Upper lobe of right lung (tissue), 1 donor: Measurements from ENCODE around the gene SIRT6. TPM values are rescaled to one million over a fixed set of nuclear protein-coding genes. Genes with fewer than 3 reads are reported as not detected.
A peak's percentile ranks its signal among the peaks of the same experiment; 100 is the strongest.

ENCODE experiments used
- ATAC-seq: fragments of 200-7000 bp; cut with Tn5 transposase; one replicate; pipeline ENCODE4 v1.9.1; 2020; ENCODE audit warnings: mild to moderate bottlenecking, moderate library complexity
- DNase-seq: peaks from one replicate; pipeline ENCODE4 v3.0.0-alpha.2; 2020
- H3K27ac ChIP-seq: fragments of 200-600 bp; one replicate; pipeline ENCODE4 v1.8.0; 2022
- H3K27me3 ChIP-seq: fragments of 200-600 bp; one replicate; pipeline ENCODE4 v1.8.0; 2022; ENCODE audit warnings: mild to moderate bottlenecking
- H3K36me3 ChIP-seq: fragments of 200-600 bp; one replicate; pipeline ENCODE4 v1.8.0; 2022
- H3K4me1 ChIP-seq: fragments of 200-600 bp; one replicate; pipeline ENCODE4 v1.8.0; 2022
- H3K4me3 ChIP-seq: fragments of 200-600 bp; one replicate; pipeline ENCODE4 v1.8.0; 2022; ENCODE audit warnings: mild to moderate bottlenecking
- H3K9me3 ChIP-seq: fragments of 200-600 bp; one replicate; pipeline ENCODE4 v1.8.0; 2022
- intact Hi-C: fragments of 100-400 bp; cut with DNase I; formaldehyde crosslinking; loops from one replicate; pipeline ENCODE4 v1.11.0; 2022
- total RNA-seq: library from RNA; stranded (reverse); fragmentation: NEBNext Ultra II Directional; extraction: Animal tissue kit (Norgen Biotek cat#: 25700); gene quantifications from one replicate; pipeline ENCODE4 v1.2.1, GENCODE V29; 2021
- TF ChIP-seq, protein P1 (sequence below): fragments of 200-600 bp; IDR thresholded peaks from one replicate; pipeline ENCODE4 v1.8.0; 2022; ENCODE audit warnings: antibody characterized with exemption
- donor health status: DM: no; HTN: yes; CAD: no; lungs with severe emphysema.

SIRT6 gene
- total RNA-seq, 1 donor from 2014 or later = 20.3 TPM

DNA sequence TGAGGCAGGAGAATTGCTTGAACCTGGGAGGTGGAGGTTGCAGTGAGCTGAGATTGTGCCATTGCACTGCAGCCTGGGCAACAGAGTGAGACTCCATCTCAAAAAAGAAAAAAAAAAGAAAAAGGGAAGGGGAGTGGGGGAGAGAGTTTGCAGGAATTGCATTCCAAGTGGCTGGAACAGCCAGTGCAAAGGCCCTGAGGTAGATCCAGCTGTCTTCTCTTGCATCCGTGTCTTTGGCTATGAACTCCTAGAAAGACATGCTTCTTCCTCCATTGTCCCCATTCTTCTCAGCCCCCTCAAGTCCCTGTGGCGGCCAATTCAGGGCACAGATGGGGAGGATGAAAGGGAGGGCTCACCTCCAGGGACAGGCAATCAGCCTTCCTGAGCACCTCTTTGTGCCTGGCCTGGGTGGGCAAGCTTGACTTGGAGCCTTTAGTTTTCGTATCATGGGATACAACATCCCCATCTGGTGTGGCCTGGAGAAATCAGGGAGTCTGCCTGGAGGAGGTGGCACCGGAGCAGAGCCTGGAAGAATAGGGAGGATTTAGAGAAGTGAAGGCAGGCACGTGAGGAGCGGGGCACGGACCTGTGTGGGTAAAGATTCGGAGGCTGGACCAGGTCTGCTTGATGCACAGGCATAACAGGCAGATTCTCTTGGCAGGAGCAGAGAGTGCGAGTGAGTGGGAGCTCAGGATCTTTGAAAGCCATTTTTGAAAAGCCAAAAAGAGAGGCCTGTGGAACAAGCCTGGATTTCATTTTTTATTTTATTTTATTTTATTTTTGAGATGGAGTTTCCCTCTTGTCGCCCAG is 5.2 kb upstream of the SIRT6 start:
- no peaks in the 10 kb centered on the region for H3K36me3 ChIP-seq
- TF ChIP-seq, protein P1, sequence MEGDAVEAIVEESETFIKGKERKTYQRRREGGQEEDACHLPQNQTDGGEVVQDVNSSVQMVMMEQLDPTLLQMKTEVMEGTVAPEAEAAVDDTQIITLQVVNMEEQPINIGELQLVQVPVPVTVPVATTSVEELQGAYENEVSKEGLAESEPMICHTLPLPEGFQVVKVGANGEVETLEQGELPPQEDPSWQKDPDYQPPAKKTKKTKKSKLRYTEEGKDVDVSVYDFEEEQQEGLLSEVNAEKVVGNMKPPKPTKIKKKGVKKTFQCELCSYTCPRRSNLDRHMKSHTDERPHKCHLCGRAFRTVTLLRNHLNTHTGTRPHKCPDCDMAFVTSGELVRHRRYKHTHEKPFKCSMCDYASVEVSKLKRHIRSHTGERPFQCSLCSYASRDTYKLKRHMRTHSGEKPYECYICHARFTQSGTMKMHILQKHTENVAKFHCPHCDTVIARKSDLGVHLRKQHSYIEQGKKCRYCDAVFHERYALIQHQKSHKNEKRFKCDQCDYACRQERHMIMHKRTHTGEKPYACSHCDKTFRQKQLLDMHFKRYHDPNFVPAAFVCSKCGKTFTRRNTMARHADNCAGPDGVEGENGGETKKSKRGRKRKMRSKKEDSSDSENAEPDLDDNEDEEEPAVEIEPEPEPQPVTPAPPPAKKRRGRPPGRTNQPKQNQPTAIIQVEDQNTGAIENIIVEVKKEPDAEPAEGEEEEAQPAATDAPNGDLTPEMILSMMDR = no peak
- ATAC-seq (no peak), DNase-seq (no peak)
- H3K27me3 ChIP-seq = peaks cover 6% of the 10 kb centered on the region
- H3K4me3 ChIP-seq = no peak overlapping the region
- H3K27ac ChIP-seq = no peak overlapping the region
- intact Hi-C loops = no loop called here
- H3K4me1 ChIP-seq = peaks cover 7% of the 10 kb centered on the region
- H3K9me3 ChIP-seq = no peaks in the 10 kb centered on the region

DNA sequence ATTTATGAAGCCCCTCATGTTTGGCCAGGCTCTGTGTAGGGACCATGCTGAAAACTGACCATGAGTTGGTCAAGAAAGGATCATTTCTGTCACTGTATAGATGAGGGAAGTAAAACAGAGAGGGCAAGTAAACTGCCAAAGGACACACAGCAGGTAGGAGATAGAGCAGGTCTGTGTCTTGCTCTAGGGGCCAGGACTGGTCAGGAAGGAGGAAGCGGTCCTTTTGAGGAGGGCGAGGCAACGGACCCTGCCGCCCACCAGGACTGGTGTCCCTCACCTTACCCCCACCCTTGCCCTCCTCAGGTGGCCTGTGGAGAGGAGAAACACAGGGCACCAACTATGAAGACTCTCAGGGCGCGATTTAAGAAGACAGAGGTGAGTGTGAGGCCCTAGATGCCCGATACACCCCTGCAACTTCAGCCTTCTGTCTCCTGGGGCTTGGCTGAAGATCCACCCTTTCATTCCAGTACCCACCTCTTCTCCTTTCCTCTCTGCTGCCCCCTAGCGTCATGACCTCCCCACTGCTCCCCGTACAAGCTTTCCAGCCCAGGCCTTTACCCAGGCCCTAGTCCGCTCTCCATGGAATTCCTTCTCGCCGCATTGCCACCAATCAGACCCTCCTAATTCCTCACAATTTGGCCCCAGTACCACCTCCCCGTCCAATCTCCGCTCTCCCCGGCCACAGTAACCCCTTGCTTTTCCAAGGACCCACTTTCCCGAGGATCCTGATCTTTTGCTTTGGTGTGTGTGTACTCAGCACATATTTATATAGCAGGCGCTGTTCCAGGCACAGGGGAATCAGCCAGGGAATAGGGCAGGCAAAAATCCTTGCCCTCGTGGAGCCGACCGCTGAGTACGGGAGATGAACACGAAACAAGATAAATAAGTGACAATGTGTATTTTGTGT is 4.0 kb upstream of the SIRT6 start:
- Histone ChIP-seq H3K4me1 (peaks cover 13% of the 10 kb centered on the region), H3K36me3 (no peaks in the 10 kb centered on the region), H3K9me3 (no peaks in the 10 kb centered on the region), H3K27me3 (peaks cover 4% of the 10 kb centered on the region), H3K27ac (no peak overlapping the region), H3K4me3 (no peak overlapping the region)
- intact Hi-C loops = no loop called here
- DNase-seq = peak; percentile 80
- TF ChIP-seq, protein P1 = peak; percentile 69
- peak; percentile 77 for ATAC-seq

DNA sequence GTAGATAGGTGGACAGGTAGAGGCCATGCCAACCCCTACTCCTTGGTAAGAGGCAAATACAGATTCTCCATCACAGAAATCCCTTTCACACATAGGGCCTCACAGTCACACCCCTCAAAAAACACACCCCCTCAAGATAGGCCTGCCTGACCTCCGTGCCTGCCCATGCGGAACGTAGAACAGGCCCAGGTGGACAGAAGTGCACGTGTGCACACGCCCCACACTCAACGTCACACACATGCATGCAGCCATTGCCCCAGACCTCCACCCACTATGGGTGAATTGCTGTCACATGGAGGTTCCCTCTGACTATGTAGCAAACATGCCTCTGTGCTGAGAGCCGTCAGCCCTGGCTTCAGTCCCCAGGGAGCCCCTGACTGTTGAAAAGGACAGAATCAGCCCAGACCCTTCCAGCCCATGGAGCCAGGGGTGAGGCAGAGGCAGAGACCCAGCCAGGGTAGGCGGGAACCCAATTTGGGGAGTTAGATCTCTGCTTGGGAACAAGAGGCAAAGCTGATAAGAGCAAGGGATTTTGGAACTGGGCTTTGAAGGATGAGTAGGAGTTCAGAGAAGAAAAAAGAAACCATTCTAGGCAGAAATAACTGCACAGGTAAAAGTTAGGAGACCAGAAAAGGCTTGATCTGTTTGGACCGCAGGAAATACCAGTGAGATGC is 3.2 kb upstream of the SIRT6 start:
- ATAC-seq (no peak), DNase-seq (no peak)
- no peaks in the 10 kb centered on the region for H3K27me3 ChIP-seq
- no peak overlapping the region for H3K27ac ChIP-seq
- intact Hi-C loops = no loop called here
- H3K9me3 ChIP-seq = no peaks in the 10 kb centered on the region
- no peaks in the 10 kb centered on the region for H3K36me3 ChIP-seq
- H3K4me3 ChIP-seq = no peak overlapping the region
- TF ChIP-seq, protein P1 = no peak
- peaks cover 21% of the 10 kb centered on the region for H3K4me1 ChIP-seq

DNA sequence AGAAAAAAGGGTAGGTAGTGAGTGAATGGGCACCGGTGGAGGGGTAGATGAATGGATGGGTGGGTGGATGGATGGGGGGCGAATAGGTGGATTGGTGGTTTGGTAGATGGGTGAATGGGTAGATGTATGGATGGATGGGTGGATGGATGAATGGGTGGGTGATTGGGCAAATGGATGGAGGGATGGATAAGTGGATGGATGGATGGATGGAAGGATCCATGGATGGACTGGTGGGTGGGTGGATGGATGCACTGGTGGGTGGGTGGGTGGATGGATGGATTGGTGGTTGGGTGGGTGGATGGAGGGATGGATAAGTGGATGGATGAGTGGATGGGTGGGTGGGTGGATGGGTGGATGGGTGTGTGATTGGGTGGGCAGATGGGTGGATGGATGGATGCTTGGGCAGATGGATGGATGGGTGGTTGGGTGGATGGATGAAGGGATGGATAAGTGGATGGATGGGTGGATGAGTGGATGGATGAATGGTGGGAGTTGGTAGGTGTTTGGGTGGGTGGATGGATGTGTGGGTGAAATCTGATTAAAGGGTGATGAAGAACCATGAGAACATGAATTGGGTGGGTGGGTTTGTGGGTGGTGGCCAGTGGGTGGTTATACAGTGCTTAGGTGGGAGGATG is 2.5 kb upstream of the SIRT6 start:
- no peak for ATAC-seq
- intact Hi-C loops = no loop called here

More for the DNA sequence above, 2.5 kb upstream of the SIRT6 start:
- Histone ChIP-seq H3K36me3 (no peaks in the 10 kb centered on the region), H3K27me3 (no peaks in the 10 kb centered on the region), H3K9me3 (no peaks in the 10 kb centered on the region), H3K27ac (no peak overlapping the region), H3K4me3 (no peak overlapping the region), H3K4me1 (peaks cover 25% of the 10 kb centered on the region)
- DNase-seq = no peak
- TF ChIP-seq, protein P1 = no peak
